Trophoblast cell (in vitro differentiated cells and primary cell): ENCODE data around the gene MMP21.

Experiments
- DNase-seq, 2 donors: peaks; one replicate each; pipeline ENCODE4 v3.0.0-alpha.2; 2016
- H2AFZ ChIP-seq: 2 replicates; pipeline ENCODE4 v1.6.1; 2013; ENCODE audit warnings: low read length, moderate library complexity, mild to moderate bottlenecking; ENCODE audit not compliant: insufficient read depth, poor library complexity
- H2AK5ac ChIP-seq: 2 replicates; pipeline ENCODE4 v1.6.1; 2013; ENCODE audit warnings: mild to moderate bottlenecking, low read length
- H2BK120ac ChIP-seq: 2 replicates; pipeline ENCODE4 v1.6.1; 2013; ENCODE audit warnings: low read length, mild to moderate bottlenecking, moderate library complexity; ENCODE audit not compliant: insufficient read depth, poor library complexity
- H2BK12ac ChIP-seq: 2 replicates; pipeline ENCODE4 v1.6.1; 2013; ENCODE audit warnings: mild to moderate bottlenecking, low read length, moderate library complexity
- H2BK5ac ChIP-seq: 2 replicates; pipeline ENCODE4 v1.6.1; 2013; ENCODE audit warnings: low read length, low read depth, moderate library complexity, mild to moderate bottlenecking; ENCODE audit not compliant: poor library complexity
- H3K14ac ChIP-seq: 2 replicates; pipeline ENCODE4 v1.6.1; 2013; ENCODE audit warnings: mild to moderate bottlenecking, low read length
- H3K18ac ChIP-seq: 2 replicates; pipeline ENCODE4 v1.6.1; 2013; ENCODE audit warnings: mild to moderate bottlenecking, low read length
- H3K23ac ChIP-seq: 2 replicates; pipeline ENCODE4 v1.6.1; 2013; ENCODE audit warnings: low read length
- H3K27ac ChIP-seq: 2 replicates; pipeline ENCODE4 v1.5.1; 2013; ENCODE audit warnings: low read depth, mild to moderate bottlenecking, inconsistent platforms, low read length, moderate library complexity
- H3K27me3 ChIP-seq: 2 replicates; pipeline ENCODE4 v1.6.1; 2013; ENCODE audit warnings: inconsistent platforms, mild to moderate bottlenecking, low read length, moderate library complexity; ENCODE audit not compliant: insufficient read depth
- H3K36me3 ChIP-seq, 2 experiments: 1 replicate in 1 of 2; 2 replicates in 1 of 2; pipeline ENCODE4 v1.6.1; 2013; ENCODE audit warnings: low read length in 2 of 2, mild to moderate bottlenecking in 2 of 2, moderate library complexity in 1 of 2; ENCODE audit not compliant: insufficient read depth in 2 of 2, control insufficient read depth in 1 of 2
- H3K4ac ChIP-seq: 2 replicates; pipeline ENCODE4 v1.6.1; 2013; ENCODE audit warnings: low read depth, mild to moderate bottlenecking, low read length, moderate library complexity
- H3K4me1 ChIP-seq, 2 experiments: 1 replicate in 1 of 2; 2 replicates in 1 of 2; pipeline ENCODE4 v1.6.1; 2013; ENCODE audit warnings: low read length in 2 of 2, mild to moderate bottlenecking in 2 of 2, moderate library complexity in 1 of 2; ENCODE audit not compliant: insufficient read depth in 2 of 2, control insufficient read depth in 1 of 2
- H3K4me2 ChIP-seq: 2 replicates; pipeline ENCODE4 v1.6.1; 2013; ENCODE audit warnings: inconsistent platforms, mild to moderate bottlenecking, low read length, moderate library complexity
- H3K4me3 ChIP-seq: 2 replicates; pipeline ENCODE4 v1.5.1; 2013; ENCODE audit warnings: mild to moderate bottlenecking, low read depth, low read length, inconsistent platforms
- H3K79me1 ChIP-seq: one replicate; pipeline ENCODE4 v1.6.1; 2013; ENCODE audit warnings: low read length
- H3K79me2 ChIP-seq: 2 replicates; pipeline ENCODE4 v1.6.1; 2013; ENCODE audit warnings: low read length, mild to moderate bottlenecking; ENCODE audit not compliant: control insufficient read depth, insufficient read depth, poor library complexity
- H3K9ac ChIP-seq: 2 replicates; pipeline ENCODE4 v1.6.1; 2013; ENCODE audit warnings: mild to moderate bottlenecking, low read length
- H3K9me3 ChIP-seq: 2 replicates; pipeline ENCODE4 v1.6.1; 2013; ENCODE audit warnings: low read depth, mild to moderate bottlenecking, control low read depth, inconsistent platforms, low read length; ENCODE audit not compliant: insufficient read depth
- H4K12ac ChIP-seq: 2 replicates; pipeline ENCODE4 v1.6.1; 2013; ENCODE audit warnings: low read depth, mild to moderate bottlenecking, low read length, moderate library complexity
- H4K8ac ChIP-seq: 2 replicates; pipeline ENCODE4 v1.6.1; 2013; ENCODE audit warnings: low read depth, mild to moderate bottlenecking, low read length, moderate library complexity
- H4K91ac ChIP-seq: one replicate; pipeline ENCODE4 v1.6.1; 2013; ENCODE audit warnings: low read depth, mild to moderate bottlenecking, low read length, moderate library complexity
- WGBS: extraction: QIAGEN DNeasy Blood & Tissue Kit; methylation state at CpG from one replicate; pipeline ENCODE4 v1.1.7; 2013; ENCODE audit warnings: missing lambda C conversion rate; ENCODE audit not compliant: insufficient read length, insufficient coverage; ENCODE audit errors: extremely low coverage; 5-methylcytosine and 5-hydroxymethylcytosine counted together

MMP21 gene

DNA sequence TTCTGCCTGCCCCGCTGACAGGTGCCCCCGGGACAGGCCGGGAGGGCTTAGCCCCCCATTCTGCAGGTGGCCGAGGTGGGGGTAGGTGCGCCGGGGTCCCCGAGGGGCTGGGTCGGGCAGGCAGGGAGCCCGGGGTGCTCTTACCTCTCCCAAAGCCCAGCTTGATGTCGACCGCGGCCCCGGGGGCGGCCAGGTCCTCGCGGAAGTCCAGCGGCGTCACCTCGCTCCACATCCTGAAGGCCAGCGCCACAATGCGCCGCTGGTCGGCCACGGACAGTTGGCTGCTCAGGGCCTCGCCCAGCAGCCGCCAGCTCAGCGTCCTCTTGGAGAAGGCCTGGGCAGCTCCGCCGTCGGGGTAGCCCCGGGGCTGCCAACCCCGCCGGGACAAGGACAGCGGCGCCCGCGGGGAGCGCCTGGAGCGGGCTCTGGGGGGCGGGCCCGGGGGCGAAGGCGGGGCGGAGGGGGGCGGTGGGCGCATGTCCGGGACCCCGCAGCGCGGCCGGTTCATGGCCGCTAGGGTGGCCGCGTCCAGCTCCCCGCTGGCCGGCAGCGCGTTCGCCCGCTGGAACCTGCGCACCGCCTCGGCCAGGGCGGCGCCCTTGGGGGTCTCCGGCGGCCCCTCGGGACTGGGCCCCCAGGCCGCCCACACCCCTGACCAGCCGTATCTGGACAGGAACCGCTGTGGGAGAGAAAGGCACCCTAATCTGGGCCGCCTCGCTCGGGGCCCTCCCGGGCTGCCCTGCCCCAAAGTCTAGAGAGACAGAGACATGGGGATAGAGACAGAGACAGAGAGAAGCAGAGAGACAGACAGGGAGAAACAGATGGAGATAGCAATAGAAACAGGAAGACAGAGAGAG, 1.7 kb downstream of the MMP21 start:
- Histone ChIP-seq H2BK12ac (no peak overlapping the region), H4K91ac (no peak overlapping the region), H3K4me1 (no peaks in the 10 kb centered on the region), H3K9me3 (peaks cover 4% of the 10 kb centered on the region), H3K18ac (no peak overlapping the region), H3K23ac (no peak overlapping the region), H3K4ac (no peak overlapping the region), H3K14ac (no peak overlapping the region), H3K79me1 (no peaks in the 10 kb centered on the region), H2AK5ac (no peak overlapping the region), H3K4me3 (no peak overlapping the region), H2AFZ (no peak overlapping the region), H4K12ac (no peak overlapping the region), H4K8ac (no peak overlapping the region), H3K27ac (no peak overlapping the region), H2BK120ac (no peak overlapping the region), H3K4me2 (no peak overlapping the region), H2BK5ac (no peak overlapping the region), H3K27me3 (no peaks in the 10 kb centered on the region), H3K79me2 (no peaks in the 10 kb centered on the region), H3K9ac (no peak overlapping the region), H3K36me3 (peaks cover 0 to 2% of the 10 kb centered on the region in 2 experiments)
- WGBS, result no CpG with 5 or more reads among the region's 75 CpGs
- peak; percentile 21 to 38 for DNase-seq

DNA sequence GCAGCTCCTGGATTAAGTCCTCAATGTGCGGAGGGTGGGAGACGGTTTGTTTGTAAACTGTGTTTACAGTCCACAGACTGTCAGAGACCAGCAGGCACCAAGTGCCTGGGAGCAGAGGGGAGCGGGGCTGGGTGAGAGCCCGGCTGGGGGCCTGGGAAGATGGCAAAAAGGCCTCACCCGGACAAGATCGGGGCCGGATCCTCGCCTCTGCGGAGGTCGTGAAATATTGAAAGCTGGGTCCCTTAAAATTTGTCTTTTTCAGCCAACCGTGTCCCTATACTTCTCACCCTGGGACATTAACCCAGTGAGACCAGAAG, 2.8 kb downstream of the MMP21 start:
- Histone ChIP-seq H3K23ac (no peak overlapping the region), H3K4me2 (no peak overlapping the region), H3K27me3 (no peaks in the 10 kb centered on the region), H3K9ac (no peak overlapping the region), H2BK12ac (no peak overlapping the region), H3K4me3 (no peak overlapping the region), H2AFZ (no peak overlapping the region), H3K79me2 (no peaks in the 10 kb centered on the region), H3K4me1 (no peaks in the 10 kb centered on the region), H3K36me3 (peaks cover 0 to 2% of the 10 kb centered on the region in 2 experiments), H4K8ac (no peak overlapping the region), H4K12ac (no peak overlapping the region), H2BK120ac (no peak overlapping the region), H3K14ac (no peak overlapping the region), H3K27ac (no peak overlapping the region), H3K9me3 (peaks cover 2% of the 10 kb centered on the region), H2BK5ac (no peak overlapping the region), H3K79me1 (no peaks in the 10 kb centered on the region), H3K4ac (no peak overlapping the region), H4K91ac (no peak overlapping the region), H2AK5ac (no peak overlapping the region), H3K18ac (no peak overlapping the region)
- DNase-seq, result no peak
- no CpG with 5 or more reads among the region's 11 CpGs for WGBS

DNA sequence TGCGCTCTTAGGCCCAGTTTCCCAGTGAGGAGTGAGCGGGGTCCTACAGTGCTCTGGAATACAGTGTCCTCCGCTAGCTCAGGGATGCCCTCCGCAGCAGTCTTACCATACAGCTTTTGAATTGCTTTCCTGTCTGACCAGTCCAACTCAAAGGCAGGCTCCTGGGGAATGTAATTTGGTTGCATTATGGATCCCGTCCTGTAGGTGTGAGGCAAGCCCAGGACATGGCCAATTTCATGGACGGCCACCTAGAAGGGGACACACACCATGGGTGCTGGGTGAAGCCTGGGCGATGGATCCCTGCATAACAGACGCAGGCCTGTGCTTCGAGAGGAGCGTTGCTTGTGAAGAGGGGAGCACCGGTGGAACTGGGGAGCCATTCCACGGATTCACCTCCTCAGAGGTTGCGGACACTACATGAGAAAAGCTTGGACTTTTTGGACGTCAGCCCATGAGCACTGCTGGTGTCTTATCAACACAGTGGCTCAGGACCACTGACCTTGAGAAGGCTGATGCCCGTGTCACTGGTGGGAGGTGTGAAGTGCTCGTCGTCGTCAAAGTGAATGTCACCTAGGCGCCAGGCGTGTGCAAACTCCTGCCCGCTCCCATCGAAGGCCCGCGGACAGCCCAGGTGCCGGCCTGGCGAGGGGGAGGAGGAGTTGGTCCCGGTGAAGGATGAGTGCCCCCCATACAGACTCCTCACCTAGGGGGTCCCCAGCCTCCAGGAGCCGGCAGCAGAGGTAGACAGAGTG, 3.3 kb downstream of the MMP21 start:
- H3K14ac ChIP-seq, result no peak overlapping the region
- no peak overlapping the region for H4K91ac ChIP-seq
- H2BK5ac ChIP-seq, result no peak overlapping the region
- peaks cover 0 to 2% of the 10 kb centered on the region in 2 experiments for H3K36me3 ChIP-seq
- H3K4me1 ChIP-seq, result no peaks in the 10 kb centered on the region
- H3K4me2 ChIP-seq, result no peak overlapping the region
- H3K9me3 ChIP-seq, result peaks cover 2% of the 10 kb centered on the region
- H3K23ac ChIP-seq, result no peak overlapping the region
- no peak overlapping the region for H2BK12ac ChIP-seq
- no peaks in the 10 kb centered on the region for H3K79me2 ChIP-seq
- DNase-seq, result no peak
- no peak overlapping the region for H4K12ac ChIP-seq
- H3K9ac ChIP-seq, result no peak overlapping the region
- H2BK120ac ChIP-seq, result no peak overlapping the region
- no peak overlapping the region for H2AFZ ChIP-seq
- H3K79me1 ChIP-seq, result no peaks in the 10 kb centered on the region
- H3K27me3 ChIP-seq, result no peaks in the 10 kb centered on the region
- H3K18ac ChIP-seq, result no peak overlapping the region
- H3K4ac ChIP-seq, result no peak overlapping the region
- no peak overlapping the region for H2AK5ac ChIP-seq
- no peak overlapping the region for H3K27ac ChIP-seq
- no peak overlapping the region for H3K4me3 ChIP-seq
- no CpG with 5 or more reads among the region's 28 CpGs for WGBS
- no peak overlapping the region for H4K8ac ChIP-seq

DNA sequence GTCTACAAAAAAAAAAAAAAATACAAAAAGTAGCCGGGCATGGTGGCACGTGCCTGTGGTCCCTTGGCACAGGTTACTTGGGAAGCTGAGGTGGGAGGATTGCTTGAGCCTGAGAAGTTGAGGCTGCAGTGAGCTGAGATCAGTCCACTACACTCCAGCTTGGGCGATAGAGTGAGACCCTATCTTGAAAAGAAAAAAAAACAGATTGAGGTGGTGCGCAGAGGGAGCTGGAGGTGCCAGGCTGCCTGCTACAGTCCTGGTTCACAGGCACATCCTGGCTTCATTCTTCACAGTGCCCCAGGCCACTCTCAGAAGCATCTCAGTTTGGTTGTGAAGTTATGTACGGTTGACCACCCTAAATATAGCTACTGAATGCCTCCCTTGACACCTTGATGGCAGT, 4.8 kb downstream of the MMP21 start:
- DNase-seq, result no peak
- Histone ChIP-seq H4K91ac (no peak overlapping the region), H3K14ac (no peak overlapping the region), H3K79me1 (no peaks in the 10 kb centered on the region), H3K4me3 (no peak overlapping the region), H3K4me2 (no peak overlapping the region), H3K18ac (no peak overlapping the region), H4K12ac (no peak overlapping the region), H3K36me3 (peaks cover 0 to 6% of the 10 kb centered on the region in 2 experiments), H3K9ac (no peak overlapping the region), H3K4ac (no peak overlapping the region), H3K9me3 (peaks cover 2% of the 10 kb centered on the region), H2BK120ac (no peak overlapping the region), H4K8ac (no peak overlapping the region), H3K23ac (no peak overlapping the region), H3K4me1 (no peaks in the 10 kb centered on the region), H2BK5ac (no peak overlapping the region), H2BK12ac (no peak overlapping the region), H2AK5ac (no peak overlapping the region), H3K79me2 (no peaks in the 10 kb centered on the region), H2AFZ (no peak overlapping the region), H3K27me3 (no peaks in the 10 kb centered on the region), H3K27ac (no peak overlapping the region)
- no CpG with 5 or more reads among the region's 5 CpGs for WGBS
